Right lobe of liver (tissue), 6 donors: ENCODE results near the gene TLE1. TPM values are rescaled to one million over a fixed set of nuclear protein-coding genes. Genes with fewer than 3 reads are reported as not detected.
A peak's percentile ranks its signal among the peaks of the same experiment; 100 is the strongest.
"Not testable (repeated sequence)": the region's sequence is repeated elsewhere in the genome, so short reads cannot be mapped to it uniquely, and the experiment has no call there.

ENCODE experiments used
- ATAC-seq, 4 donors: fragments of 200-7000 bp; cut with Tn5 transposase; one replicate each; pipeline ENCODE4 v1.9.1; 2020; ENCODE audit warnings: mild to moderate bottlenecking in 4 of 4, moderate library complexity in 4 of 4
- DNase-seq, 3 donors: peaks; one replicate each; pipeline ENCODE4 v3.0.0-alpha.2; 2020
- H3K27ac ChIP-seq, 3 donors: fragments of 200-600 bp; one replicate each; pipeline ENCODE4 v1.8.0; 2022
- H3K27me3 ChIP-seq, 2 donors: fragments of 200-600 bp; one replicate each; pipeline ENCODE4 v1.8.0; 2022
- H3K36me3 ChIP-seq, 4 donors: fragments of 200-600 bp; sonication (generic) in 1 of 4; one replicate each; pipeline versions ENCODE4 v1.5.1 to v1.8.0; 2017 to 2022; ENCODE audit warnings: control low read depth in 1 of 4
- H3K4me1 ChIP-seq, 4 donors: fragments of 200-600 bp; sonication (generic) in 1 of 4; one replicate each; pipeline versions ENCODE4 v1.5.1 to v1.8.0; 2017 to 2022; ENCODE audit warnings: control low read depth in 1 of 4
- H3K4me3 ChIP-seq, 3 donors: fragments of 200-600 bp; one replicate each; pipeline ENCODE4 v1.8.0; 2022
- H3K9me3 ChIP-seq, 4 donors: fragments of 200-600 bp; sonication (generic) in 1 of 4; one replicate each; pipeline versions ENCODE4 v1.5.1 to v1.8.0; 2017 to 2022; ENCODE audit warnings: control low read depth in 1 of 4
- POLR2A ChIP-seq: fragments of 450-650 bp; IDR thresholded peaks from one replicate; pipeline ENCODE4 v1.6.1; 2017; ENCODE audit warnings: antibody characterized with exemption, mild to moderate bottlenecking
- WGBS: methylation state at CpG from one replicate; pipeline ENCODE4 v1.1.6; 2018; ENCODE audit warnings: low coverage, low lambda C conversion rate; ENCODE audit not compliant: insufficient coverage; ENCODE audit errors: missing lambda C conversion rate; 5-methylcytosine and 5-hydroxymethylcytosine counted together
- intact Hi-C, 2 donors: fragments of 100-400 bp; cut with DNase I; formaldehyde crosslinking; loops; one replicate each; pipeline versions ENCODE4 v1.11.2 to v1.14.1; 2022
- total RNA-seq, 6 experiments: library from RNA; depleted of rRNA in 2 of 6; stranded (reverse); fragments of >200 nt in 2 of 6; fragmentation: NEBNext Ultra II Directional in 3 of 6; extraction: Animal tissue kit (Norgen Biotek cat#: 25700) in 3 of 6; gene quantifications; one replicate each; pipeline versions ENCODE4 v1.1.0 to v1.2.4, GENCODE V29; 2016 to 2023
- TF ChIP-seq, protein P1 (sequence below), 4 donors: fragments of 200-600 bp in 3 of 4; fragments of 450-650 bp in 1 of 4; IDR thresholded peaks; one replicate each; pipeline versions ENCODE4 v1.5.1 to v1.8.0; 2016 to 2022; ENCODE audit warnings: antibody characterized with exemption in 4 of 4, mild to moderate bottlenecking in 2 of 4
- donor health status: DM: no; HTN: yes; CAD: no.
- donor health status: DM: no; HTN: no; CAD: no.
- donor health status: DM: no; HTN: no; CAD: no.
- donor health status: DM: no; HTN: yes; CAD: no.
- donor health status: DM: no; HTN: yes; CAD: no.

Gene TLE1
- total RNA-seq, 6 experiments from 2014 or later, result 31.9 to 62.9 (median 58.0) TPM

DNA sequence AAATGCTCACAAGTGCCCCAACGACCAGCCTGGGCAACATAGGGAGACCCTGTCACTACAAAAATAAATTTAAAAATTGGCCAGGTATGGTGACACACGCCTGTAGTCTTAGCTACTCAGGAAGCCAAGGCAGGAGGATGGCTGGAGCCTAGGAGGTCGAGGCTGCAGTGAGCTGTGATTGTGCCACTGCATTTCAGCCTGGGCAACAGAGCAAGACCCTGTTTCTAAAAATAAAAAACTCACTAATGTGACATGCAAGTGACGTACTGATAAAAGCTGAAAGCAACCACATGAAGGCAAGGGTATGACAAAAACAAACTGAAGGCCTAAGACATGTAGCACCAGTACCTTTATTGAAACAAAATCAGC is 81.1 kb downstream of the TLE1 start:
- no peak overlapping the region for H3K27ac ChIP-seq
- intact Hi-C loops, result no loop called here
- 85% methylated on average over 4 of the region's 4 CpGs for WGBS
- DNase-seq (no peak), ATAC-seq (no peak)
- H3K27me3 ChIP-seq, result no peaks in the 10 kb centered on the region
- H3K4me3 ChIP-seq, result no peak overlapping the region
- no peak for TF ChIP-seq POLR2A
- TF ChIP-seq, protein P1, sequence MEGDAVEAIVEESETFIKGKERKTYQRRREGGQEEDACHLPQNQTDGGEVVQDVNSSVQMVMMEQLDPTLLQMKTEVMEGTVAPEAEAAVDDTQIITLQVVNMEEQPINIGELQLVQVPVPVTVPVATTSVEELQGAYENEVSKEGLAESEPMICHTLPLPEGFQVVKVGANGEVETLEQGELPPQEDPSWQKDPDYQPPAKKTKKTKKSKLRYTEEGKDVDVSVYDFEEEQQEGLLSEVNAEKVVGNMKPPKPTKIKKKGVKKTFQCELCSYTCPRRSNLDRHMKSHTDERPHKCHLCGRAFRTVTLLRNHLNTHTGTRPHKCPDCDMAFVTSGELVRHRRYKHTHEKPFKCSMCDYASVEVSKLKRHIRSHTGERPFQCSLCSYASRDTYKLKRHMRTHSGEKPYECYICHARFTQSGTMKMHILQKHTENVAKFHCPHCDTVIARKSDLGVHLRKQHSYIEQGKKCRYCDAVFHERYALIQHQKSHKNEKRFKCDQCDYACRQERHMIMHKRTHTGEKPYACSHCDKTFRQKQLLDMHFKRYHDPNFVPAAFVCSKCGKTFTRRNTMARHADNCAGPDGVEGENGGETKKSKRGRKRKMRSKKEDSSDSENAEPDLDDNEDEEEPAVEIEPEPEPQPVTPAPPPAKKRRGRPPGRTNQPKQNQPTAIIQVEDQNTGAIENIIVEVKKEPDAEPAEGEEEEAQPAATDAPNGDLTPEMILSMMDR (IDR thresholded peaks at IDR 0.05), result no peak
- H3K9me3 ChIP-seq, result no peaks in the 10 kb centered on the region
- peaks cover 0 to 11% (median 0%) of the 10 kb centered on the region in 4 donors for H3K4me1 ChIP-seq
- peaks cover 0 to 59% (median 24%) of the 10 kb centered on the region in 4 donors for H3K36me3 ChIP-seq

GRCh38 chr9:81607593-81608288 is 81.6 kb downstream of the TLE1 start:
- H3K36me3 ChIP-seq, result peaks cover 0 to 57% (median 26%) of the 10 kb centered on the region in 4 donors
- no peaks in the 10 kb centered on the region for H3K27me3 ChIP-seq
- intact Hi-C loops, result no loop called here
- no peaks in the 10 kb centered on the region for H3K9me3 ChIP-seq
- DNase-seq (no peak), ATAC-seq (peak in 1 of 4 donors; percentile 52)
- peaks cover 0 to 7% (median 0%) of the 10 kb centered on the region in 4 donors for H3K4me1 ChIP-seq
- H3K27ac ChIP-seq, result no peak overlapping the region
- 52% methylated on average over 3 of the region's 5 CpGs for WGBS
- H3K4me3 ChIP-seq, result no peak overlapping the region
- no peak for TF ChIP-seq POLR2A
- TF ChIP-seq, protein P1 (IDR thresholded peaks at IDR 0.05), result no peak

- H3K27me3 ChIP-seq, H3K9me3 ChIP-seq, DNase-seq, intact Hi-C loops, ATAC-seq, H3K4me3 ChIP-seq, H3K27ac ChIP-seq, H3K4me1 ChIP-seq: not testable (repeated sequence)
- peaks cover 0 to 43% (median 25%) of the 10 kb centered on the region in 4 donors for H3K36me3 ChIP-seq
Observed at GRCh38 chr9:81606261-81606660, 83.1 kb downstream of the TLE1 start.

DNA sequence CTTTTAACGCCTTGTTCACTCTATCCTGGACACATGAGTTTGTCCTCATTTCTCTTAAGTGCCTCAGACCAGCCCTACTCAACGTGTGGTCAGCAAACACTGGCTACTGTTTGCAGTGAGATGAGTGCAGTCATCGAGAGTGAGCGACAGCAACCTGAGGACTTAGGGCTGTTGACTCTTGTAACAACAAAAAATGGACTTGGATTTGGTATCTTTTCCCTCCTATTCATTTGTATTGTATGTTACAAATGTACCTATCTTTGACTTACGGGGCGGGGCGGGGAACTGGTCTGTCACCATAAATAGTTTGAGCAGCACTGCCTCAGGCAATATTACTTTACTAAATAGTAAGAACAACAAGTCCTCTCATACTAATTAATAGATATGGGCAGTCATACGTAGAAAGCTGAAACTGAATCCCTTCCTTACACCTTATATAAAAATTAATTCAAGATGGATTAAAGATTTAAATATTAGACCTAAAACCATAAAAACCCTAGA is 84.1 kb downstream of the TLE1 start:
- TF ChIP-seq, protein P1 (IDR thresholded peaks at IDR 0.05), result no peak
- TF ChIP-seq POLR2A, result no peak
- peaks cover 0 to 4% (median 0%) of the 10 kb centered on the region in 4 donors for H3K4me1 ChIP-seq
- H3K4me3 ChIP-seq, result no peak overlapping the region
- peaks cover 0 to 39% (median 24%) of the 10 kb centered on the region in 4 donors for H3K36me3 ChIP-seq
- DNase-seq, result no peak
- no peaks in the 10 kb centered on the region for H3K27me3 ChIP-seq
- H3K27ac ChIP-seq, result no peak overlapping the region
- 87% methylated on average over 8 of the region's 8 CpGs for WGBS
- intact Hi-C loops, result no loop called here
- no peaks in the 10 kb centered on the region for H3K9me3 ChIP-seq
- no peak for ATAC-seq

DNA sequence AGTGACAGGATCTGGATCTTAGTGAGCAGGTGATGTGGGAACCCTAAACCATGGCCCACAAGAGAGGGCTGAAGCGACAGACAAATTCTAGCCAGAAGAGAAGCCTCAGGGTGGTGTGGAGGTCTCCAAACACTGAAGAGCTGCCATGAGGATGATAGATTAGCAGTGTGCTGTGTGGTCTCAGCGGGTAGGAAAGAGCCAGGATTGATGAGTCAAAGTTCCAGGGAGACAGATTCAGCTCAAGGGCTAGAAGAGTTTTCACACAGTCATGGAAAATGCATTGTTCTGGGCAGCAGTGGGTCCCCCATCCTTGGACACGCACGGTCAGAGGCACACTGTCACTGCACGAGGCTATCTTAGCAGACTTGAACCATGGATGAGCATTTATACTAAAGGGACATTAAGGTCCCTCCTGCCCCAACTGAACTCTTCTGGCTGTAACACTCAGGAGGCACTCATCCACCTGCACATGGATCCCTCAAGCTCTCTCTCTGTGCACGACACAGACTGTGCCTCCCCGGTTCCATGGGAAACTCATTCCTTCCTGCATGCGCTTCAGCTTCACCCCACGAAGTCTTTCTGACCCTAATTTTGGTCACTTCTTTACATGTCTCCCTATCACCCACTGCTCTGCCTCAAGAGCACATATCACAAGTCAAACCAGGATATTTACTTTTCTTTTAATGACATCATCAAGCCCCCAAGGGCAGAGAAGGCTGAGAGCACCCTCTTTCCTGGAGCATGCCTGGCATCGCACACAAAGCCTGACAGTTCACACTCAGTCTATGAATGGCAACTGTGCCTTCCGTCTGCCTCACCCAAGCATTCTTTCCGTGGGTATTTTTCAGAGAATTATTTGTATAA is 84.8 kb downstream of the TLE1 start:
- DNase-seq, result no peak
- Histone ChIP-seq H3K4me3 (no peak overlapping the region), H3K4me1 (no peaks in the 10 kb centered on the region), H3K9me3 (no peaks in the 10 kb centered on the region), H3K36me3 (peaks cover 0 to 35% (median 20%) of the 10 kb centered on the region in 4 donors), H3K27me3 (no peaks in the 10 kb centered on the region), H3K27ac (no peak overlapping the region)
- intact Hi-C loops, result no loop called here
- TF ChIP-seq POLR2A, result no peak
- TF ChIP-seq, protein P1 (IDR thresholded peaks at IDR 0.05), result no peak
- WGBS, result 87% methylated on average over 10 of the region's 12 CpGs
- ATAC-seq, result no peak
